ENCODE data around the gene TMEM151B.

GRCh38 chr6:44333273-44333919 is 63.1 kb downstream of the TMEM151B start:
- TF ChIP-seq, protein P1, sequence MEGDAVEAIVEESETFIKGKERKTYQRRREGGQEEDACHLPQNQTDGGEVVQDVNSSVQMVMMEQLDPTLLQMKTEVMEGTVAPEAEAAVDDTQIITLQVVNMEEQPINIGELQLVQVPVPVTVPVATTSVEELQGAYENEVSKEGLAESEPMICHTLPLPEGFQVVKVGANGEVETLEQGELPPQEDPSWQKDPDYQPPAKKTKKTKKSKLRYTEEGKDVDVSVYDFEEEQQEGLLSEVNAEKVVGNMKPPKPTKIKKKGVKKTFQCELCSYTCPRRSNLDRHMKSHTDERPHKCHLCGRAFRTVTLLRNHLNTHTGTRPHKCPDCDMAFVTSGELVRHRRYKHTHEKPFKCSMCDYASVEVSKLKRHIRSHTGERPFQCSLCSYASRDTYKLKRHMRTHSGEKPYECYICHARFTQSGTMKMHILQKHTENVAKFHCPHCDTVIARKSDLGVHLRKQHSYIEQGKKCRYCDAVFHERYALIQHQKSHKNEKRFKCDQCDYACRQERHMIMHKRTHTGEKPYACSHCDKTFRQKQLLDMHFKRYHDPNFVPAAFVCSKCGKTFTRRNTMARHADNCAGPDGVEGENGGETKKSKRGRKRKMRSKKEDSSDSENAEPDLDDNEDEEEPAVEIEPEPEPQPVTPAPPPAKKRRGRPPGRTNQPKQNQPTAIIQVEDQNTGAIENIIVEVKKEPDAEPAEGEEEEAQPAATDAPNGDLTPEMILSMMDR (IDR thresholded peaks at IDR 0.05) = no peak
- no peak for TF ChIP-seq EZH2 (IDR thresholded peaks at IDR 0.05)
